Endothelial cell of umbilical vein (primary cell): ENCODE data around the gene ZSCAN2. TPM values are rescaled to one million over a fixed set of nuclear protein-coding genes. Genes with fewer than 3 reads are reported as not detected.

ENCODE experiments used
- BruUV-seq: library from RNA; stranded (reverse); fragments of 400-500 nt; replicated peaks from 2 replicates; lab custom pipeline; 2021; lab: Mats Ljungman, UMichigan
- CTCF ChIA-PET: fragments of 300-600, 350-600 bp; sonication (Branson Sonifier 250); formaldehyde crosslinking; loops from one replicate; lab custom pipeline; 2021; ENCODE audit warnings: antibody characterized with exemption, inconsistent platforms; lab: Charles Lee
- POLR2A ChIA-PET: fragments of 300-600, 350-600 bp; sonication (Branson Sonifier 250); formaldehyde crosslinking; loops from one replicate; lab custom pipeline; 2021; ENCODE audit warnings: antibody characterized with exemption, inconsistent platforms; lab: Charles Lee
- DNase-seq: peaks from one replicate; pipeline ENCODE4 v3.0.0-alpha.2; 2011; ENCODE audit warnings: low read depth, low spot score
- FAIRE-seq: peaks from 2 replicates; lab custom pipeline; 2011; peaks lifted over from hg19 to GRCh38; lab: Jason Lieb, UNC
- H2AFZ ChIP-seq: 2 replicates; pipeline ENCODE4 v1.6.0; 2012; ENCODE audit warnings: low read depth, low read length, control low read depth, inconsistent platforms
- H3K27ac ChIP-seq: 2 replicates; pipeline ENCODE4 v1.5.1; 2011; ENCODE audit warnings: low read depth, mild to moderate bottlenecking, control low read depth, low read length, moderate library complexity; ENCODE audit not compliant: insufficient read depth
- H3K27me3 ChIP-seq, 2 experiments: 2 replicates each; pipeline versions ENCODE4 v1.6.0 to v1.6.1; 2011; ENCODE audit warnings: low read length in 2 of 2, mixed read lengths in 1 of 2; ENCODE audit not compliant: control insufficient read depth in 2 of 2, insufficient read depth in 2 of 2
- H3K36me3 ChIP-seq, 2 experiments: 2 replicates in 1 of 2; 3 replicates in 1 of 2; pipeline ENCODE4 v1.5.1; 2011; ENCODE audit warnings: low read length in 2 of 2, mild to moderate bottlenecking in 1 of 2, moderate library complexity in 1 of 2; ENCODE audit not compliant: control insufficient read depth in 2 of 2, insufficient read depth in 2 of 2; ENCODE audit errors: extremely low read depth in 1 of 2
- H3K4me1 ChIP-seq: 3 replicates; pipeline ENCODE4 v1.5.1; 2011; ENCODE audit warnings: mild to moderate bottlenecking, low read length; ENCODE audit not compliant: control insufficient read depth, insufficient read depth; ENCODE audit errors: extremely low read depth
- H3K4me2 ChIP-seq: 2 replicates; pipeline ENCODE4 v1.6.1; 2011; ENCODE audit warnings: low read length, control low read depth, mixed read lengths; ENCODE audit not compliant: insufficient read depth
- H3K4me3 ChIP-seq, 3 experiments: fragments of 200-600 bp in 1 of 3; sonication (generic), shearing (Covaris generic) in 1 of 3; replicated peaks in 1 of 3; 2 replicates each; pipeline ENCODE4 v1.5.1; 2011 to 2016; ENCODE audit warnings: control low read depth in 3 of 3, low read length in 3 of 3, mild to moderate bottlenecking in 2 of 3, inconsistent platforms in 1 of 3, low read depth in 1 of 3, moderate library complexity in 1 of 3; ENCODE audit not compliant: insufficient read depth in 1 of 3
- H3K79me2 ChIP-seq: 2 replicates; pipeline ENCODE4 v1.6.0; 2012; ENCODE audit warnings: low read length, inconsistent platforms; ENCODE audit not compliant: control insufficient read depth, insufficient read depth
- H3K9ac ChIP-seq: replicated peaks from 2 replicates; pipeline ENCODE3; 2011; ENCODE audit warnings: low read length, control low read depth; ENCODE audit not compliant: insufficient read depth; ENCODE audit errors: extremely low read depth
- H3K9me1 ChIP-seq: replicated peaks from 3 replicates; pipeline ENCODE4 v1.6.0; 2011; ENCODE audit warnings: mild to moderate bottlenecking, low read length; ENCODE audit not compliant: control insufficient read depth, insufficient read depth; ENCODE audit errors: extremely low read depth
- H3K9me3 ChIP-seq: replicated peaks from 2 replicates; pipeline ENCODE4 v1.5.1; 2012; ENCODE audit warnings: low read length, inconsistent platforms; ENCODE audit not compliant: control insufficient read depth, insufficient read depth
- H4K20me1 ChIP-seq: replicated peaks from 2 replicates; pipeline ENCODE3; 2011; ENCODE audit warnings: mild to moderate bottlenecking, low read length; ENCODE audit not compliant: control insufficient read depth, insufficient read depth; ENCODE audit errors: extremely low read depth
- EZH2 ChIP-seq: IDR thresholded peaks from 2 replicates; pipeline ENCODE4 v1.6.1; 2012; ENCODE audit warnings: borderline replicate concordance, low read depth, mild to moderate bottlenecking, moderate library complexity, low read length, inconsistent platforms; ENCODE audit not compliant: severe bottlenecking
- FOS ChIP-seq: IDR thresholded peaks from 2 replicates; pipeline ENCODE4 v1.6.1; 2011; ENCODE audit warnings: mild to moderate bottlenecking, low read length, moderate library complexity, borderline replicate concordance; ENCODE audit not compliant: insufficient read depth
- GATA2 ChIP-seq: IDR thresholded peaks from 2 replicates; pipeline ENCODE4 v1.7.0; 2011; ENCODE audit warnings: low read depth, mild to moderate bottlenecking, moderate library complexity, mixed read lengths, low read length; ENCODE audit not compliant: insufficient read length, insufficient read depth
- JUN ChIP-seq: IDR thresholded peaks from 2 replicates; pipeline ENCODE4 v1.6.1; 2011; ENCODE audit warnings: borderline replicate concordance, low read depth; ENCODE audit not compliant: insufficient read length, insufficient read depth
- MYC ChIP-seq: IDR thresholded peaks from one replicate; pipeline ENCODE4 v1.6.1; 2011; ENCODE audit warnings: mild to moderate bottlenecking, low read depth, low read length
- POLR2A ChIP-seq: IDR thresholded peaks from 2 replicates; pipeline ENCODE4 v1.6.1; 2012; ENCODE audit warnings: low read depth, mild to moderate bottlenecking, control low read depth, low read length
- POLR2AphosphoS5 ChIP-seq: IDR thresholded peaks from 2 replicates; pipeline ENCODE4 v1.6.1; 2012; ENCODE audit warnings: low read depth, mild to moderate bottlenecking, control low read depth, low read length, moderate library complexity; ENCODE audit not compliant: insufficient read depth
- dilution Hi-C: fragments of 300-500 bp; cut with MboI; formaldehyde crosslinking; loops from one replicate; pipeline ENCODE4 v1.15.0; 2019; ENCODE audit warnings: low sequenced_read_pairs; ENCODE audit not compliant: extremely low pct_ligation_motif_present
- intact Hi-C: fragments of 100-400 bp; cut with micrococcal nuclease; formaldehyde crosslinking; loops from one replicate; pipeline ENCODE4 v1.10.0; 2022
- polyA plus RNA-seq, 4 experiments: library from polyadenylated mRNA; depleted of rRNA in 3 of 4; stranded (reverse) in 3 of 4; unstranded in 1 of 4; fragments of >200 nt; gene quantifications; 2 replicates each; pipeline versions ENCODE4 v1.2.1 to v1.2.3, GENCODE V29; 2011 to 2012; ENCODE audit warnings: missing spikeins in 1 of 4
- total RNA-seq: library from RNA; stranded (reverse); gene quantifications from 2 replicates; pipeline ENCODE4 v1.2.3, GENCODE V29; 2021
- TF ChIP-seq, protein P1 (sequence below): IDR thresholded peaks from 2 replicates; pipeline ENCODE4 v1.6.1; 2011; ENCODE audit not compliant: insufficient read depth, insufficient read length
- TF ChIP-seq, protein P2 (sequence below), 2 donors: IDR thresholded peaks; 1 replicate in 1 of 2; 2 replicates in 1 of 2; pipeline ENCODE4 v1.5.1; 2011; ENCODE audit warnings: low read length in 2 of 2, mild to moderate bottlenecking in 2 of 2, moderate library complexity in 2 of 2, control low read depth in 1 of 2, inconsistent platforms in 1 of 2, low read depth in 1 of 2; ENCODE audit not compliant: insufficient read depth in 1 of 2; ENCODE audit errors: extremely low read depth in 1 of 2

Gene ZSCAN2
- total and polyA plus RNA-seq, 2 donors (not counting 3 experiments of a cell fraction or from before 2014, with no cell fraction given) = 12.9 to 13.5 TPM

DNA sequence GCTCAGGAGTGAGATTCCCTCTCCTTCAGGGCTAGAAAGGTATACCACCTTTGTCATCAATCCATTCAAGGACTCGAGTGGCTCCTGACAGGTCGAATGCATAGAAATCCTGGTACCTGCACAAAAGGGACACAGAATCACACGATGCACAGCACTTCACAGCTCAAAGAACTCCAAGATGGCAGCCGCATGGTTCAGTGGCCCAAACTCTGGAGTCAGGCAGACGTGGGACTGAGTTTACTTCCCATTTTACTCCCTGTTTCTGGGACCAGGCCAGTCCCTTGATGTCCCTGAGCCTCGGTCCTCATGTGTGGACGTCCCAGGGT lies 52.7 kb downstream of the ZSCAN2 start:
- dilution Hi-C loops (no loop called here), intact Hi-C loops (no loop called here)
- Histone ChIP-seq H3K27ac (peak overlapping the region; percentile 84), H2AFZ (peak overlapping the region; percentile 25), H3K79me2 (peaks cover 15% of the 10 kb centered on the region), H3K9ac (peak overlapping the region; percentile 78), H3K4me1 (peaks cover 29% of the 10 kb centered on the region), H3K36me3 (peaks cover 9 to 11% of the 10 kb centered on the region in 2 experiments), H3K9me3 (no peaks in the 10 kb centered on the region), H3K4me2 (peak overlapping the region; percentile 87), H3K27me3 (no peaks in the 10 kb centered on the region), H3K9me1 (no peaks in the 10 kb centered on the region), H3K4me3 (peak overlapping the region; percentile 25 to 93 (median 79)), H4K20me1 (no peaks in the 10 kb centered on the region)
- FAIRE-seq = no peak
- BruUV-seq = TSS peak; percentile 71
- POLR2A ChIA-PET = interaction anchor here (0.7 to 2.3 kb wide), 2 partner anchors 22 to 169 kb away, joined by 3 to 4 read pairs; no protein-coding TSS in a partner anchor
- no peak for DNase-seq
- CTCF ChIA-PET = interaction anchor here (0.6 to 3.2 kb wide), 14 partner anchors 10 to 515 kb away, joined by 3 to 35 read pairs (median 5); partner anchors contain the start of gene SEC11A
- TF ChIP-seq POLR2A (no peak), GATA2 (no peak), MYC (no peak), POLR2AphosphoS5 (no peak), FOS (no peak), JUN (no peak), EZH2 (no peak)
- TF ChIP-seq, protein P1, sequence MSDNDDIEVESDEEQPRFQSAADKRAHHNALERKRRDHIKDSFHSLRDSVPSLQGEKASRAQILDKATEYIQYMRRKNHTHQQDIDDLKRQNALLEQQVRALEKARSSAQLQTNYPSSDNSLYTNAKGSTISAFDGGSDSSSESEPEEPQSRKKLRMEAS = no peak
- TF ChIP-seq, protein P2, sequence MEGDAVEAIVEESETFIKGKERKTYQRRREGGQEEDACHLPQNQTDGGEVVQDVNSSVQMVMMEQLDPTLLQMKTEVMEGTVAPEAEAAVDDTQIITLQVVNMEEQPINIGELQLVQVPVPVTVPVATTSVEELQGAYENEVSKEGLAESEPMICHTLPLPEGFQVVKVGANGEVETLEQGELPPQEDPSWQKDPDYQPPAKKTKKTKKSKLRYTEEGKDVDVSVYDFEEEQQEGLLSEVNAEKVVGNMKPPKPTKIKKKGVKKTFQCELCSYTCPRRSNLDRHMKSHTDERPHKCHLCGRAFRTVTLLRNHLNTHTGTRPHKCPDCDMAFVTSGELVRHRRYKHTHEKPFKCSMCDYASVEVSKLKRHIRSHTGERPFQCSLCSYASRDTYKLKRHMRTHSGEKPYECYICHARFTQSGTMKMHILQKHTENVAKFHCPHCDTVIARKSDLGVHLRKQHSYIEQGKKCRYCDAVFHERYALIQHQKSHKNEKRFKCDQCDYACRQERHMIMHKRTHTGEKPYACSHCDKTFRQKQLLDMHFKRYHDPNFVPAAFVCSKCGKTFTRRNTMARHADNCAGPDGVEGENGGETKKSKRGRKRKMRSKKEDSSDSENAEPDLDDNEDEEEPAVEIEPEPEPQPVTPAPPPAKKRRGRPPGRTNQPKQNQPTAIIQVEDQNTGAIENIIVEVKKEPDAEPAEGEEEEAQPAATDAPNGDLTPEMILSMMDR (IDR thresholded peaks at IDR 0.05; ENCODE audit: extremely low read depth in 1 of 2, insufficient read depth in 1 of 2, low read depth in 1 of 2, low read length in 2 of 2) = no peak
